HCT116 (cell line): ENCODE data around the gene DRG1. TPM values are rescaled to one million over a fixed set of nuclear protein-coding genes. Genes with fewer than 3 reads are reported as not detected.

Experiments used
- ATAC-seq: fragments of 200-7000 bp; cut with Tn5 transposase; 2 replicates; pipeline ENCODE4 v1.9.1; 2020; ENCODE audit warnings: mild to moderate bottlenecking, moderate library complexity
- BruUV-seq: library from RNA; stranded (reverse); fragments of 400-500 nt; replicated peaks from 2 replicates; lab custom pipeline; 2021; lab: Mats Ljungman, UMichigan
- CTCF ChIA-PET: fragments of 300-600 bp; sonication (Branson Sonifier 250); formaldehyde crosslinking; loops from one replicate; lab custom pipeline; 2021; ENCODE audit warnings: antibody characterized with exemption; lab: Charles Lee
- POLR2A ChIA-PET: fragments of 300-600, 350-600 bp; sonication (Branson Sonifier 250); formaldehyde crosslinking; loops from one replicate; lab custom pipeline; 2021; ENCODE audit warnings: antibody characterized with exemption; lab: Charles Lee
- RAD21 ChIA-PET, 2 experiments: fragments of 300-600 bp; sonication (Branson Sonifier 250); formaldehyde crosslinking; loops; one replicate each; lab custom pipeline; 2023; ENCODE audit warnings: low total read pairs in 2 of 2; ENCODE audit not compliant: uncharacterized antibody in 2 of 2, unreplicated experiment in 2 of 2, low non-redundant PET in 1 of 2; lab: Charles Lee
- DNase-seq: peaks from one replicate; pipeline ENCODE4 v3.0.0-alpha.2; 2010; ENCODE audit warnings: low read depth, low spot score
- H2AFZ ChIP-seq: fragments of 200-600 bp; shearing (Covaris generic), sonication (generic); 2 replicates; pipeline ENCODE4 v1.6.1; 2017; ENCODE audit warnings: low read depth, mixed run types, mixed read lengths, antibody characterized with exemption, low read length; ENCODE audit not compliant: poor library complexity, severe bottlenecking
- H3K27ac ChIP-seq: 2 replicates; pipeline ENCODE4 v1.5.1; 2012; ENCODE audit warnings: low read depth, low read length
- H3K27me3 ChIP-seq: fragments of 200-600 bp; sonication (generic); 2 replicates; pipeline ENCODE4 v1.6.1; 2016; ENCODE audit warnings: mixed run types, low read length, mixed read lengths; ENCODE audit not compliant: insufficient read depth
- H3K36me3 ChIP-seq, 2 experiments: fragments of 200-500 bp in 1 of 2; fragments of 200-600 bp in 1 of 2; sonication (Bioruptor generic) in 1 of 2; sonication (generic) in 1 of 2; 2 replicates each; pipeline versions ENCODE4 v1.5.1 to v1.6.1; 2014 to 2016; ENCODE audit warnings: low read length in 2 of 2, inconsistent platforms in 1 of 2, mixed read lengths in 1 of 2, mixed run types in 1 of 2; ENCODE audit not compliant: insufficient read depth in 2 of 2, control insufficient read depth in 1 of 2
- H3K4me1 ChIP-seq, 2 experiments: fragments of 200-600 bp in 1 of 2; sonication (generic) in 1 of 2; 2 replicates each; pipeline versions ENCODE4 v1.5.1 to v1.6.1; 2012 to 2017; ENCODE audit warnings: low read length in 2 of 2, inconsistent platforms in 1 of 2, mild to moderate bottlenecking in 1 of 2, mixed read lengths in 1 of 2, mixed run types in 1 of 2, moderate library complexity in 1 of 2; ENCODE audit not compliant: insufficient read depth in 2 of 2, control insufficient read depth in 1 of 2
- H3K4me2 ChIP-seq: fragments of 200-600 bp; sonication (generic); 2 replicates; pipeline ENCODE4 v1.6.1; 2017; ENCODE audit warnings: mixed run types, low read length, mixed read lengths
- H3K4me3 ChIP-seq, 2 experiments: fragments of 200-600 bp in 1 of 2; sonication (generic) in 1 of 2; replicated peaks in 1 of 2; 2 replicates each; pipeline ENCODE4 v1.5.1; 2011 to 2016; ENCODE audit warnings: low read length in 2 of 2, control low read depth in 1 of 2, low read depth in 1 of 2, mild to moderate bottlenecking in 1 of 2, mixed read lengths in 1 of 2, mixed run types in 1 of 2
- H3K79me2 ChIP-seq: fragments of 200-600 bp; sonication (generic); 2 replicates; pipeline ENCODE4 v1.6.1; 2017; ENCODE audit warnings: mild to moderate bottlenecking, mixed run types, low read length, moderate library complexity, mixed read lengths; ENCODE audit not compliant: insufficient read depth
- H3K9ac ChIP-seq: fragments of 200-600 bp; sonication (generic); 2 replicates; pipeline ENCODE4 v1.6.1; 2016; ENCODE audit warnings: low read length, mixed read lengths
- H3K9me2 ChIP-seq: fragments of 200-600 bp; sonication (generic), shearing (Covaris generic); 2 replicates; pipeline ENCODE4 v1.6.1; 2017; ENCODE audit warnings: mixed run types, mild to moderate bottlenecking, moderate library complexity; ENCODE audit not compliant: insufficient read depth
- H3K9me3 ChIP-seq, 2 experiments: fragments of 200-500 bp in 1 of 2; fragments of 200-600 bp in 1 of 2; sonication (Bioruptor generic) in 1 of 2; sonication (generic) in 1 of 2; 2 replicates each; pipeline ENCODE4 v1.6.1; 2014 to 2017; ENCODE audit warnings: low read length in 2 of 2, mixed read lengths in 2 of 2, inconsistent platforms in 1 of 2, low read depth in 1 of 2, mild to moderate bottlenecking in 1 of 2, mixed run types in 1 of 2, moderate library complexity in 1 of 2; ENCODE audit not compliant: control insufficient read depth in 1 of 2, insufficient read depth in 1 of 2
- H4K20me1 ChIP-seq: fragments of 200-600 bp; sonication (generic), shearing (Covaris generic); 2 replicates; pipeline ENCODE4 v1.6.1; 2017; ENCODE audit warnings: mixed run types, mild to moderate bottlenecking, moderate library complexity; ENCODE audit not compliant: insufficient read depth
- ATF3 ChIP-seq: IDR thresholded peaks from 2 replicates; pipeline ENCODE4 v1.6.1; 2012
- CBX3 ChIP-seq: IDR thresholded peaks from 2 replicates; pipeline ENCODE4 v1.6.1; 2012; ENCODE audit warnings: low read depth
- CEBPB ChIP-seq: IDR thresholded peaks from 2 replicates; pipeline ENCODE4 v1.6.1; 2012; ENCODE audit warnings: low read depth
- EGR1 ChIP-seq: IDR thresholded peaks from 2 replicates; pipeline ENCODE4 v1.6.1; 2012; ENCODE audit warnings: low read depth
- FOSL1 ChIP-seq: IDR thresholded peaks from 2 replicates; pipeline ENCODE4 v1.6.1; 2012; ENCODE audit warnings: low read depth
- JUND ChIP-seq: IDR thresholded peaks from 2 replicates; pipeline ENCODE4 v1.6.1; 2012
- MAX ChIP-seq: IDR thresholded peaks from 2 replicates; pipeline ENCODE4 v1.6.1; 2012
- SP1 ChIP-seq: IDR thresholded peaks from 2 replicates; pipeline ENCODE4 v1.6.1; 2012; ENCODE audit warnings: low read depth
- TCF7L2 ChIP-seq: IDR thresholded peaks from 2 replicates; pipeline ENCODE4 v1.7.0; 2011; ENCODE audit warnings: borderline replicate concordance, inconsistent platforms; ENCODE audit not compliant: insufficient read depth, insufficient read length; ENCODE audit errors: extremely low read depth
- ZBTB33 ChIP-seq: IDR thresholded peaks from 2 replicates; pipeline ENCODE4 v1.6.1; 2011; ENCODE audit warnings: mild to moderate bottlenecking, low read length, moderate library complexity; ENCODE audit not compliant: insufficient replicate concordance; ENCODE audit errors: extremely low read depth
- ZFX ChIP-seq: fragments of 450-650 bp; IDR thresholded peaks from 2 replicates; pipeline ENCODE4 v1.6.1; 2017
- intact Hi-C: fragments of 100-400 bp; cut with micrococcal nuclease; formaldehyde crosslinking; loops from 2 replicates; pipeline ENCODE4 v1.10.0; 2022
- total RNA-seq: library from RNA; stranded (reverse); gene quantifications from one replicate; pipeline ENCODE4 v1.2.1, GENCODE V29; 2021; ENCODE audit not compliant: unreplicated experiment
- TF ChIP-seq, protein P1 (sequence below): IDR thresholded peaks from 2 replicates; pipeline ENCODE4 v1.6.1; 2012; ENCODE audit warnings: low read depth

The DRG1 gene
- total RNA-seq, 1 experiment from 2014 or later = 68.2 TPM

GRCh38 chr22:31350410-31350863 is 49.0 kb upstream of the DRG1 start:
- H3K4me1 ChIP-seq = peaks cover 3 to 18% of the 10 kb centered on the region in 2 experiments; a peak in 3 of 4 replicates
- H3K79me2 ChIP-seq = peaks cover 3% of the 10 kb centered on the region; the same call in 1 of the 2 replicates
- no peaks in the 10 kb centered on the region for H3K27me3 ChIP-seq
- no peak overlapping the region for H2AFZ ChIP-seq
- no peak overlapping the region for H3K4me3 ChIP-seq
- TF ChIP-seq MAX (no peak), EGR1 (no peak), ZBTB33 (no peak), CBX3 (no peak), SP1 (no peak), FOSL1 (no peak), ZFX (no peak), ATF3 (no peak), JUND (no peak), CEBPB (no peak), TCF7L2 (no peak)
- TF ChIP-seq, protein P1, sequence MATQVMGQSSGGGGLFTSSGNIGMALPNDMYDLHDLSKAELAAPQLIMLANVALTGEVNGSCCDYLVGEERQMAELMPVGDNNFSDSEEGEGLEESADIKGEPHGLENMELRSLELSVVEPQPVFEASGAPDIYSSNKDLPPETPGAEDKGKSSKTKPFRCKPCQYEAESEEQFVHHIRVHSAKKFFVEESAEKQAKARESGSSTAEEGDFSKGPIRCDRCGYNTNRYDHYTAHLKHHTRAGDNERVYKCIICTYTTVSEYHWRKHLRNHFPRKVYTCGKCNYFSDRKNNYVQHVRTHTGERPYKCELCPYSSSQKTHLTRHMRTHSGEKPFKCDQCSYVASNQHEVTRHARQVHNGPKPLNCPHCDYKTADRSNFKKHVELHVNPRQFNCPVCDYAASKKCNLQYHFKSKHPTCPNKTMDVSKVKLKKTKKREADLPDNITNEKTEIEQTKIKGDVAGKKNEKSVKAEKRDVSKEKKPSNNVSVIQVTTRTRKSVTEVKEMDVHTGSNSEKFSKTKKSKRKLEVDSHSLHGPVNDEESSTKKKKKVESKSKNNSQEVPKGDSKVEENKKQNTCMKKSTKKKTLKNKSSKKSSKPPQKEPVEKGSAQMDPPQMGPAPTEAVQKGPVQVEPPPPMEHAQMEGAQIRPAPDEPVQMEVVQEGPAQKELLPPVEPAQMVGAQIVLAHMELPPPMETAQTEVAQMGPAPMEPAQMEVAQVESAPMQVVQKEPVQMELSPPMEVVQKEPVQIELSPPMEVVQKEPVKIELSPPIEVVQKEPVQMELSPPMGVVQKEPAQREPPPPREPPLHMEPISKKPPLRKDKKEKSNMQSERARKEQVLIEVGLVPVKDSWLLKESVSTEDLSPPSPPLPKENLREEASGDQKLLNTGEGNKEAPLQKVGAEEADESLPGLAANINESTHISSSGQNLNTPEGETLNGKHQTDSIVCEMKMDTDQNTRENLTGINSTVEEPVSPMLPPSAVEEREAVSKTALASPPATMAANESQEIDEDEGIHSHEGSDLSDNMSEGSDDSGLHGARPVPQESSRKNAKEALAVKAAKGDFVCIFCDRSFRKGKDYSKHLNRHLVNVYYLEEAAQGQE = no peak
- CTCF ChIA-PET = no interaction called here
- no peak overlapping the region for H3K27ac ChIP-seq
- POLR2A ChIA-PET = no interaction called here
- H3K9me3 ChIP-seq = no peaks in the 10 kb centered on the region
- H3K9me2 ChIP-seq = no peaks in the 10 kb centered on the region
- H3K4me2 ChIP-seq = no peak overlapping the region
- BruUV-seq = no TSS peak
- no peaks in the 10 kb centered on the region for H4K20me1 ChIP-seq
- intact Hi-C loops = no loop called here
- no peak overlapping the region for H3K9ac ChIP-seq
- RAD21 ChIA-PET = no interaction called here
- H3K36me3 ChIP-seq = no peaks in the 10 kb centered on the region
- ATAC-seq (no peak), DNase-seq (no peak)
